Gastrocnemius medialis (tissue), 4 donors: ENCODE data around the gene PCDHA9.
"Not testable (repeated sequence)": the region's sequence is repeated elsewhere in the genome, so short reads cannot be mapped to it uniquely, and the experiment has no call there.

ENCODE experiments used
- CTCF ChIP-seq, 5 experiments: fragments of 450-650 bp in 3 of 5; fragments of 200-600 bp in 2 of 5; sonication (generic) in 2 of 5; IDR thresholded peaks in 4 of 5; conservative IDR thresholded peaks in 1 of 5; 1 replicate in 4 of 5; 2 replicates in 1 of 5; pipeline ENCODE4 v1.5.1; 2016 to 2019; ENCODE audit warnings: antibody characterized with exemption in 5 of 5, mild to moderate bottlenecking in 3 of 5, moderate library complexity in 3 of 5
- POLR2A ChIP-seq, 2 donors: fragments of 450-650 bp; IDR thresholded peaks; one replicate each; pipeline ENCODE4 v1.6.1; 2017; ENCODE audit warnings: antibody characterized with exemption in 2 of 2, mild to moderate bottlenecking in 2 of 2, moderate library complexity in 2 of 2

- TF ChIP-seq POLR2A (IDR thresholded peaks at IDR 0.05); CTCF (IDR thresholded peaks at IDR 0.05 in 4 of 5, conservative IDR thresholded peaks at IDR 0.05 in 1 of 5): not testable (repeated sequence)
Observed at GRCh38 chr5:140834439-140835008, 13.7 kb upstream of the PCDHA9 start.
